ENCODE results near the gene PARG. TPM values are rescaled to one million over a fixed set of nuclear protein-coding genes. Genes with fewer than 3 reads are reported as not detected.

The PARG gene
- polyA plus RNA-seq, 1 donor (not counting 4 experiments of a cell fraction or from before 2014, with no cell fraction given): 18.6 TPM

- no peak overlapping the region for H3K4me3 ChIP-seq (ENCODE audit: control insufficient read depth in 2 of 3, extremely low read depth in 1 of 3, insufficient read depth in 2 of 3, low read depth in 1 of 3, low read length in 3 of 3)
- H2AFZ ChIP-seq (ENCODE audit: control insufficient read depth, low read length): no peak overlapping the region
- H3K27ac ChIP-seq (ENCODE audit: control insufficient read depth, insufficient read depth, low read length): no peak overlapping the region
- peaks cover 2% of the 10 kb centered on the region for H3K4me1 ChIP-seq (ENCODE audit: control insufficient read depth, extremely low read depth, insufficient read depth, low read length)
- DNase-seq (ENCODE audit: low read depth, low spot score) (no peak), FAIRE-seq (no peak)
- H3K9me3 ChIP-seq (ENCODE audit: control insufficient read depth, low read depth, low read length): no peaks in the 10 kb centered on the region
- H3K9me1 ChIP-seq (ENCODE audit: control insufficient read depth, extremely low read depth, insufficient read depth, low read length): no peaks in the 10 kb centered on the region
- H3K36me3 ChIP-seq (ENCODE audit: control insufficient read depth in 2 of 2, extremely low read depth in 1 of 2, insufficient read depth in 2 of 2, low read length in 2 of 2): peaks cover 9 to 14% of the 10 kb centered on the region in 2 experiments
- no peaks in the 10 kb centered on the region for H4K20me1 ChIP-seq (ENCODE audit: control insufficient read depth, extremely low read depth, insufficient read depth, low read length)
- TF ChIP-seq, protein P1, sequence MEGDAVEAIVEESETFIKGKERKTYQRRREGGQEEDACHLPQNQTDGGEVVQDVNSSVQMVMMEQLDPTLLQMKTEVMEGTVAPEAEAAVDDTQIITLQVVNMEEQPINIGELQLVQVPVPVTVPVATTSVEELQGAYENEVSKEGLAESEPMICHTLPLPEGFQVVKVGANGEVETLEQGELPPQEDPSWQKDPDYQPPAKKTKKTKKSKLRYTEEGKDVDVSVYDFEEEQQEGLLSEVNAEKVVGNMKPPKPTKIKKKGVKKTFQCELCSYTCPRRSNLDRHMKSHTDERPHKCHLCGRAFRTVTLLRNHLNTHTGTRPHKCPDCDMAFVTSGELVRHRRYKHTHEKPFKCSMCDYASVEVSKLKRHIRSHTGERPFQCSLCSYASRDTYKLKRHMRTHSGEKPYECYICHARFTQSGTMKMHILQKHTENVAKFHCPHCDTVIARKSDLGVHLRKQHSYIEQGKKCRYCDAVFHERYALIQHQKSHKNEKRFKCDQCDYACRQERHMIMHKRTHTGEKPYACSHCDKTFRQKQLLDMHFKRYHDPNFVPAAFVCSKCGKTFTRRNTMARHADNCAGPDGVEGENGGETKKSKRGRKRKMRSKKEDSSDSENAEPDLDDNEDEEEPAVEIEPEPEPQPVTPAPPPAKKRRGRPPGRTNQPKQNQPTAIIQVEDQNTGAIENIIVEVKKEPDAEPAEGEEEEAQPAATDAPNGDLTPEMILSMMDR (optimal IDR thresholded peaks at IDR 0.05 in 1 of 3, IDR thresholded peaks at IDR 0.05 in 1 of 3, conservative IDR thresholded peaks at IDR 0.05 in 1 of 3; ENCODE audit: extremely low read depth in 1 of 3, insufficient read depth in 2 of 3, low read length in 3 of 3): no peak
- no peak for TF ChIP-seq EZH2 (IDR thresholded peaks at IDR 0.05; ENCODE audit: low read length)
- dilution Hi-C loops (cut with MboI; ENCODE audit: extremely low pct_ligation_motif_present, low sequenced_read_pairs): no loop called here
- H3K4me2 ChIP-seq (ENCODE audit: control insufficient read depth, extremely low read depth, insufficient read depth, low read depth, low read length): no peak overlapping the region
- H3K9ac ChIP-seq (ENCODE audit: control insufficient read depth, extremely low read depth, insufficient read depth, low read length): no peak overlapping the region
- no peaks in the 10 kb centered on the region for H3K27me3 ChIP-seq (ENCODE audit: control insufficient read depth, extremely low read depth, insufficient read depth, low read length)
- no peaks in the 10 kb centered on the region for H3K79me2 ChIP-seq (ENCODE audit: control insufficient read depth, insufficient read depth, low read length)
These were observed 122.4 kb downstream of the PARG start for GRCh38 chr10:49819234-49819958.

- dilution Hi-C loops (cut with MboI; ENCODE audit: extremely low pct_ligation_motif_present, low sequenced_read_pairs): no loop called here
- no peak overlapping the region for H3K27ac ChIP-seq (ENCODE audit: control insufficient read depth, insufficient read depth, low read length)
- TF ChIP-seq, protein P1 (optimal IDR thresholded peaks at IDR 0.05 in 1 of 3, IDR thresholded peaks at IDR 0.05 in 1 of 3, conservative IDR thresholded peaks at IDR 0.05 in 1 of 3; ENCODE audit: extremely low read depth in 1 of 3, insufficient read depth in 2 of 3, low read length in 3 of 3): no peak
- no peak for TF ChIP-seq EZH2 (IDR thresholded peaks at IDR 0.05; ENCODE audit: low read length)
These were observed 124.0 kb downstream of the PARG start for GRCh38 chr10:49817845-49818244.

More at GRCh38 chr10:49817845-49818244, 124.0 kb downstream of the PARG start:
- FAIRE-seq: no peak
- H3K27me3 ChIP-seq (ENCODE audit: control insufficient read depth, extremely low read depth, insufficient read depth, low read length): no peaks in the 10 kb centered on the region
- H3K9ac ChIP-seq (ENCODE audit: control insufficient read depth, extremely low read depth, insufficient read depth, low read length): no peak overlapping the region
- peaks cover 9 to 14% of the 10 kb centered on the region in 2 experiments for H3K36me3 ChIP-seq (ENCODE audit: control insufficient read depth in 2 of 2, extremely low read depth in 1 of 2, insufficient read depth in 2 of 2, low read length in 2 of 2)
- H3K9me3 ChIP-seq (ENCODE audit: control insufficient read depth, low read depth, low read length): no peaks in the 10 kb centered on the region
- H2AFZ ChIP-seq (ENCODE audit: control insufficient read depth, low read length): no peak overlapping the region
- no peaks in the 10 kb centered on the region for H4K20me1 ChIP-seq (ENCODE audit: control insufficient read depth, extremely low read depth, insufficient read depth, low read length)
- H3K4me2 ChIP-seq (ENCODE audit: control insufficient read depth, extremely low read depth, insufficient read depth, low read depth, low read length): no peak overlapping the region
- no peak overlapping the region for H3K4me3 ChIP-seq (ENCODE audit: control insufficient read depth in 2 of 3, extremely low read depth in 1 of 3, insufficient read depth in 2 of 3, low read depth in 1 of 3, low read length in 3 of 3)
- no peaks in the 10 kb centered on the region for H3K79me2 ChIP-seq (ENCODE audit: control insufficient read depth, insufficient read depth, low read length)
- DNase-seq (ENCODE audit: low read depth, low spot score): no peak
- no peaks in the 10 kb centered on the region for H3K4me1 ChIP-seq (ENCODE audit: control insufficient read depth, extremely low read depth, insufficient read depth, low read length)
- no peaks in the 10 kb centered on the region for H3K9me1 ChIP-seq (ENCODE audit: control insufficient read depth, extremely low read depth, insufficient read depth, low read length)
